Adrenal gland (tissue), 5 donors: Measurements from ENCODE around the gene ANO7.

ENCODE experiments used
- POLR2A ChIP-seq, 2 donors: fragments of 450-650 bp; IDR thresholded peaks; one replicate each; pipeline ENCODE4 v1.6.1; 2017; ENCODE audit warnings: antibody characterized with exemption in 2 of 2, mild to moderate bottlenecking in 2 of 2, moderate library complexity in 1 of 2
- TF ChIP-seq, protein P1 (sequence below), 6 experiments: fragments of 450-650 bp in 4 of 6; fragments of 200-600 bp in 2 of 6; sonication (generic) in 1 of 6; IDR thresholded peaks; 1 replicate in 5 of 6; 2 replicates in 1 of 6; pipeline versions ENCODE4 v1.5.1 to v1.8.0; 2016 to 2021; ENCODE audit warnings: antibody characterized with exemption in 6 of 6, mild to moderate bottlenecking in 2 of 6, moderate library complexity in 1 of 6
- donor health status: DM: no; HTN: no; CAD: no.

GRCh38 chr2:241202268-241202585 lies 13.8 kb downstream of the ANO7 start:
- TF ChIP-seq, protein P1, sequence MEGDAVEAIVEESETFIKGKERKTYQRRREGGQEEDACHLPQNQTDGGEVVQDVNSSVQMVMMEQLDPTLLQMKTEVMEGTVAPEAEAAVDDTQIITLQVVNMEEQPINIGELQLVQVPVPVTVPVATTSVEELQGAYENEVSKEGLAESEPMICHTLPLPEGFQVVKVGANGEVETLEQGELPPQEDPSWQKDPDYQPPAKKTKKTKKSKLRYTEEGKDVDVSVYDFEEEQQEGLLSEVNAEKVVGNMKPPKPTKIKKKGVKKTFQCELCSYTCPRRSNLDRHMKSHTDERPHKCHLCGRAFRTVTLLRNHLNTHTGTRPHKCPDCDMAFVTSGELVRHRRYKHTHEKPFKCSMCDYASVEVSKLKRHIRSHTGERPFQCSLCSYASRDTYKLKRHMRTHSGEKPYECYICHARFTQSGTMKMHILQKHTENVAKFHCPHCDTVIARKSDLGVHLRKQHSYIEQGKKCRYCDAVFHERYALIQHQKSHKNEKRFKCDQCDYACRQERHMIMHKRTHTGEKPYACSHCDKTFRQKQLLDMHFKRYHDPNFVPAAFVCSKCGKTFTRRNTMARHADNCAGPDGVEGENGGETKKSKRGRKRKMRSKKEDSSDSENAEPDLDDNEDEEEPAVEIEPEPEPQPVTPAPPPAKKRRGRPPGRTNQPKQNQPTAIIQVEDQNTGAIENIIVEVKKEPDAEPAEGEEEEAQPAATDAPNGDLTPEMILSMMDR (IDR thresholded peaks at IDR 0.05) = no peak
- no peak for TF ChIP-seq POLR2A (IDR thresholded peaks at IDR 0.05)
